ENCODE results near the gene CKS2.
"Not testable (repeated sequence)": the region's sequence is repeated elsewhere in the genome, so short reads cannot be mapped to it uniquely, and the experiment has no call there.

DNA sequence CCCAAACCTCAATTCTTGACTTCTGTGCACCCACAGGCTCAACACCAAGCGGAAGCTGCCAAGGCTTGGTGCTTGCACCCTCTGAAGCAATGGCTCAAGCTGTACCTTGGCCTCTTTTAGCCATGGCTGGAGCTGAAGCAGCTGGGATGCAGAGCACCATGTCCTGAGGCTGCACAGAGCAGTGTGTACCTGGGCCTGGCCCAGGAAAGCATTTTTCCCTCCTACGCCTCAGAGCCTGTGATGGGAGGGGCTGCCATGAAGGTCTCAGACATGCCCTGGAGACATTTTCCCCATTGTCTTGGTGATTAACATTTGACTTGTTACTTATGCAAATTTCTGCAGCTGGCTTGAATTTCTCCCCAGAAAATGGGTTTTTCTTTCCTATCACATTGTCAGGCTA is 35.0 kb upstream of the CKS2 start:
- TF ChIP-seq CTCF, POLR2A (IDR thresholded peaks at IDR 0.05): not testable (repeated sequence)

Data from uterus (tissue), 2 donors.